Measurements from ENCODE around the gene FAM20C.

DNA sequence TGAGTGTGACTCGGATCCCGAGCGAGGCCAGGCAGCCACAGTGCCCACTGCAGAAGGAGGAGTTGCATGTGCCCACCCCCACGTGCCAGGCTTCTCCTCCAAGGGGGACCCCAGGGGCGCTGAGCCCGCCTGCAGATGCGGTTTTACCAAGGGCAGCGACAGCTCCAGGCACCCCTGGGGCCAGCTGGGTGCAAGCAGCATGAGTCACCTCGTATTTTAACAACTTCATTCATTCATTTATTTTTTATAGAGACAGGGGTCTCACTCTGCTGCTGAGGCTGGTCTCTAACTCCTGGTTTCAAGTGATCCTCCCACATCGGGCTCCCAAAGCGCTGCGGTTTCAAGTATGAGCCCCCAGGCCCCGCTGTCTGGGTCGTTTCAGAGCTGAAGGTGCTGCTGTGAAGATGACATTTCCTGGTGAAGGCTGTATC, 96.3 kb downstream of the FAM20C start:
- TF ChIP-seq, protein P1, sequence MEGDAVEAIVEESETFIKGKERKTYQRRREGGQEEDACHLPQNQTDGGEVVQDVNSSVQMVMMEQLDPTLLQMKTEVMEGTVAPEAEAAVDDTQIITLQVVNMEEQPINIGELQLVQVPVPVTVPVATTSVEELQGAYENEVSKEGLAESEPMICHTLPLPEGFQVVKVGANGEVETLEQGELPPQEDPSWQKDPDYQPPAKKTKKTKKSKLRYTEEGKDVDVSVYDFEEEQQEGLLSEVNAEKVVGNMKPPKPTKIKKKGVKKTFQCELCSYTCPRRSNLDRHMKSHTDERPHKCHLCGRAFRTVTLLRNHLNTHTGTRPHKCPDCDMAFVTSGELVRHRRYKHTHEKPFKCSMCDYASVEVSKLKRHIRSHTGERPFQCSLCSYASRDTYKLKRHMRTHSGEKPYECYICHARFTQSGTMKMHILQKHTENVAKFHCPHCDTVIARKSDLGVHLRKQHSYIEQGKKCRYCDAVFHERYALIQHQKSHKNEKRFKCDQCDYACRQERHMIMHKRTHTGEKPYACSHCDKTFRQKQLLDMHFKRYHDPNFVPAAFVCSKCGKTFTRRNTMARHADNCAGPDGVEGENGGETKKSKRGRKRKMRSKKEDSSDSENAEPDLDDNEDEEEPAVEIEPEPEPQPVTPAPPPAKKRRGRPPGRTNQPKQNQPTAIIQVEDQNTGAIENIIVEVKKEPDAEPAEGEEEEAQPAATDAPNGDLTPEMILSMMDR (IDR thresholded peaks at IDR 0.05): no peak
- no peak for TF ChIP-seq POLR2A (IDR thresholded peaks at IDR 0.05)
- TF ChIP-seq POLR2AphosphoS5 (IDR thresholded peaks at IDR 0.05): no peak

Data from prostate gland (tissue), 2 donors.